ENCODE measurements around the gene CD99L2. TPM values are rescaled to one million over a fixed set of nuclear protein-coding genes. Genes with fewer than 3 reads are reported as not detected.
A peak's percentile ranks its signal among the peaks of the same experiment; 100 is the strongest.

Gene CD99L2
- polyA plus RNA-seq (ENCODE audit: insufficient read length in 10 of 10): 10 to 100 TPM; 33.2 to 46.6 (median 38.5) TPM
- long read RNA-seq, donor 1, partial matches to known transcripts: 0 of 3 reads
- long read RNA-seq, donor 1, other reads (novel, unspliced or antisense): 0 of 3 reads
- long read RNA-seq, donor 2, partial matches to known transcripts: 29 of 33 reads
- long read RNA-seq, donor 2, other reads (novel, unspliced or antisense): 0 of 33 reads
- long read RNA-seq, donor 3: 0 reads
- long read RNA-seq, donor 4, partial matches to known transcripts: 0 of 4 reads
- long read RNA-seq, donor 4, other reads (novel, unspliced or antisense): 0 of 4 reads
- long read RNA-seq, donor 5, partial matches to known transcripts: 0 of 6 reads
- long read RNA-seq, donor 5, other reads (novel, unspliced or antisense): 0 of 6 reads
- long read RNA-seq, donor 6, partial matches to known transcripts: 0 of 2 reads
- long read RNA-seq, donor 6, other reads (novel, unspliced or antisense): 0 of 2 reads
- long read RNA-seq, donor 7, partial matches to known transcripts: 0 of 3 reads
- long read RNA-seq, donor 7, other reads (novel, unspliced or antisense): 0 of 3 reads
- long read RNA-seq, donor 8, partial matches to known transcripts: 0 of 1 reads
- long read RNA-seq, donor 8, other reads (novel, unspliced or antisense): 0 of 1 reads
- long read RNA-seq, donor 9, partial matches to known transcripts: 0 of 1 reads
- long read RNA-seq, donor 9, other reads (novel, unspliced or antisense): 0 of 1 reads

- DNase-seq: peak; percentile 87 to 94 (median 93)
Measured at GRCh38 chrX:150898343-150899190, at the start of gene CD99L2. Gene CD99L2, minus strand, starts transcription at chrX:150898668. Its CDS starts 80 bp downstream, at chrX:150898588.

GRCh38 chrX:150944233-150944632 lies 45.8 kb upstream of the CD99L2 start:
- no peak for DNase-seq

DNA sequence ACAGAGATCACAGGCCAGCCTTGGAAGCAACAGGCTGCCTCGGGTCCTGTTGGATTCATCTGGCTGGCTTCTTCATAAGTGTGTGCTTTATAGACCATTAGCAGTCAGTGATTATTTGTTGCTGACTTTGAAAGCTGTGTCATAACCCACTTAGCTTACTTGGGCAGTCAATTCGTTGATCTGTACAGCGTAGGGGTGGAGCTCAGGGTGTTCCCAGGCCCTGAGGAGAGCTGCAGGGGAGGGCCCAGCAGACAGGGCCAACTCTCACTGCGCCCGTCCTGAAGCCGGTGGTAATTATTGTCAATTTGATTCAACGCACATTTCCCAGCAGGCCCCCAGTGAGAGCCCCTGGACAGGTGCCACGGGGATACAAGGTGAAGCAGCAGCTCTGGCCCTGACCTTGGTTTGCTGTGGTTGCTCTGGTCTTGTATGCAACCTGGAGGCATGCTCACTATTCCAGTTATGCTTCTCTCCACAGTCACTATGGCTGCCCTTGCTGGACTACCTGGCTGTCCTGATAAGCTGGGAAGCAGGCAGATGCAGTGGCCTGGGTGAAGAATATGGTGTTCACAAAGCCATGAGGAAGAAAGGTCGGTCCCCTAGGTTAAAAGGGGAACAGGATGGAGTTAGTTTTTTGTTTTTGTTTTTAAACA lies 44.6 kb upstream of the CD99L2 start:
- DNase-seq: no peak

DNA sequence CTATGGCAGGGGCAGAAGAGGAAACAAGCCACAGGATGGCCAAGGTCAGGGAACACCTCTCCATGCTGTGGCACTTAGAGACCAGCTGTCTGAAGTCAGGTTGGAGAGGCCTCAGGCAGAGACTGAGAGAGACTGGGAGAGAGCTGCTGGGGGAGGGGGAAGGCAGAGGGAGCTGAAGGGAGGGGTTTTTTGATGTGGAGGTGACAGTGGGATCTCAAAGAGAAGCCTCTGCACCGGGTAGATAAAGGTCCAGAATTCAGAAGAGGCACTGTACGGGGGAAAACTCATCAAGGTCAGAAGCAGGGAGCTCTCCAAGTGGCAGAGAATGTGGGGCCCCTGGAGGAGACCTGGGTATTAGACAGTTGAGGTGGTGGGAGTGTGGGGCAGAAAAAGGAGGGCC lies 43.1 kb upstream of the CD99L2 start:
- no peak for DNase-seq

GRCh38 chrX:150940844-150941495 lies 42.5 kb upstream of the CD99L2 start:
- no peak for DNase-seq

DNA sequence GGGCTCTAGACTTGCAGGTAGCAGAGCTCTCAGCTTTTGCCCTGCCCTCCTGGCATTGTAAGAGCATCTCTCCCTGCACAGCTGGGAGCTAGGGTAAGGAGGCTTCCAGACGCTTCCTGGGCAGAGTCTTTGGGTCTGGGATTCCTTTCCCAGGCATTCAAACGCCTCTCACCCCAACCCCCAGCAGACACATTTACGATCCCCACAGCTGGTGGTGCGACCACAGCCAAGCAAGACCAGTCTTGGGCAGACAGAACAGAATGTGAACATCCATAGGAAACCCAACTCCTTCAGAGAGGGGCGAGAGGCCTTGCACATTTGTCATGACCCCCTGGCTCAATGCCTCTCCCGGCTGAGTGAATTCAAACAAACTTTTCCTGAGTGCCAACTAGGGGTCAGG lies 38.1 kb upstream of the CD99L2 start:
- DNase-seq: no peak

- no peak for DNase-seq
Measured at GRCh38 chrX:150935467-150935866, 37.0 kb upstream of the CD99L2 start.

DNA sequence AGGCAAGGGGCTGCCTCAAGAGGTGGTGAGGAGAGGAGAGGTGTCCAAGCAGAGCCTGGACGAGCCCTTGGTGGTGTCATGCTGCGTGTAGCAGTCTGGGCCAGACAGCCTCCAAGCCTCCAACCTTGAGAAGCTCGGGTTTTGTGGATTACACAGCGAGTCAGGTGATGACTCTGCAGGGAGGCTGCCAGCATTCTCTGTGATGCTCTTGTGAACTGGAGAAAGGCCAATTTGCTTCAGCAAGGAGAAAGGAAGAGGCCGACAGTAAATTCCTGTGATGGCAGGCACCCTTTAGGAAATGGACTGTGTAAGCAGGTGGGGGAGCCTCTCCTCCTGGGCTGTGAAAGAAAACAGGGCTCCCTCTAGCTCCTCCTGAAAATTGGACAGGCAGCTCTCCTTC lies 36.0 kb upstream of the CD99L2 start:
- DNase-seq: peak in 1 of 3 donors; percentile 30

DNA sequence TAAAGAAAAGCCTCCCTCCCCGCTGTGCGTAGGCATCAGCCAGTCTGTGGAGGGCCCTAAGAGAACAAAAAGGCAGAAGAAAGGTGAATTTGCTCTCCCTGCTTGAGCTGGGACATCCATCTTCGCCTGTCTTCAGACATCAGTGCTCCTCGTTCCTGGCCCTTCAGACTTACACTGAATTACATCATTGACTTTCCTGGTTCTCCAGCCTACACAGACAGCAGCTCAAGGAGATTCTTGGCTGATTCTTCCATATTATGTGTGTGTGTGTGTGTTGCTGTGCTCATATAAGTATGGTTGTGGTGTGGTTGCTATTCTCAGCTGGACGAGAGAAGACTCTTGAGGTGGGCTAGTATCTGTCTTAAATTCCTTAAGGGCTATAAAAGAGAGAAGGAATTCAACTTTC lies 35.5 kb upstream of the CD99L2 start:
- no peak for DNase-seq

GRCh38 chrX:150929058-150929457 lies 30.6 kb upstream of the CD99L2 start:
- no peak for DNase-seq

- no peak for DNase-seq
Measured at GRCh38 chrX:150926791-150927190, 28.3 kb upstream of the CD99L2 start.

DNA sequence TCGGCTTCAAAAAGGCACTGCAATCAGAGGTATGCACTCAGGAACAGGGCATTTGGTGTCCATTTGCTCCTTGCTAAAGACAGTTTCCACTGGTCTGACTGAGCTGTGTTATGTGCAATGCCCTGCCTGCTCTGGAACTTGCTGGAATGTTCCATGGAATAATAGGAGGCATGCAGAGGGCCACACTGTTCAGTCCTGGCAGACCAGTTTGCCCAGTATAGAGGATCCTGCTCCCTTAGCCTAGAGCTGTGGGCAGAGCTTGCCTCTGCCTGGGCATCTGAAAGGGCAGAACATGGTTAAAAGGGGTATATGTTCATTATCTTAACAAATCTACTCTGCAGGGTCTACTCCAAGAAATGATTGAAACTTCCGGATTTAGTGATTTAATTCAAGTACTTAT lies 27.8 kb upstream of the CD99L2 start:
- no peak for DNase-seq

DNA sequence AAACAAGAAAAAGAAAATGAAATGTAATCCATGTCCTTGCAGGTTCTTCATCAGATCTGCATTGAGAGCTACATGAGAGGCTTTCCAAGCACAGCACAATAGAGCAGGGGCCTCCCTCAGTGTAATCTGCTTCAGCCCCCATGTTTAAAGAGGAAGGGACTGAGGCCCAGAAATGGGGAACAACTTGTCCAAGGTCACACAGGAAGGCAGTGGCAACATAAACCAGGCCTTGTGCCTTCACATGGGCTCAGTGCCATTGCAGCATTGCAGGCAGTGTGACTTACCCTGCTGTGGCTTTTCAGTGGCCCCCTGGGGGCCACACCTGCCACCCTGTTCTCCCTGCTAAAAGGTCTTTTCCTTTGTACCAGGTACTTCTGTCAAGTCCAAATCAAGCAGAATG lies 20.9 kb upstream of the CD99L2 start:
- DNase-seq: no peak

DNA sequence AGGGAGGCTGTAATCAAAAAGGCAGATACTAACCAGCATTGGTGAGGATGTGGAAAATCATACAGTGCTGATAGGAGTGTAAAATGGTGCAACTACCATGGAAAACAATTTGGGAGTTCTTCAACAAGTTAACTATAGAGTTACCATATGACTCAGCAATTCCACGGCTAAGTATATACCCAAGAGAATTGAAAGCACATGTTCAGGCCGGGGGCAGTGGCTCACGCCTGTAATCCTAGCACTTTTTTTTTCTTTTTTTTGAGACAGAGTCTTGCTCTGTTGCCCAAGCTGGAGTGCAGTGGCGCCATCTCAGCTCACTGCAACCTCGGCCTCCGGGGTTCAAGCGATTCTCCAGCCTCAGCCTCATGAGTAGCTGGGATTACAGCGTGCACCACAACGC lies 15.0 kb upstream of the CD99L2 start:
- no peak for DNase-seq

- DNase-seq: no peak
Measured at GRCh38 chrX:150907474-150907873, 9.0 kb upstream of the CD99L2 start.

- no peak for DNase-seq
Measured at GRCh38 chrX:150906694-150907093, 8.2 kb upstream of the CD99L2 start.

DNA sequence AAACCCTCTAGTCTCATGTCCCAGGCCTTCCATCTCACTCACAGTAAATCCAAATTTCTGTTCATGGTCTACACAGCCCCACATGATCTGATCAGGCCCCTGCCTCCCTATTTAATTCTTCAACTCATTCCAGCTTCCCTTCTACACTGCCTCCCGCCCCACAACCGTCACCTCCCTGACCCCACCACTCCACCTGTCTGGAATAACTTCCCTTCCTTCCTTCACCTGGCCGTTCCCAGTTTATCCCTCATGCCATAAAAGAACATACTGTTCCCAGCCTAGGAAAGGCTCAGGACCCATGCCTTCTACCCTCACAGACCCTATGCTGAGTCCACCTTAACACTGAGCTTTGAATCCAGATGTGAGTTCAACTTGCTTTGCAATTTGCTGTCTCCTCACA lies 6.8 kb upstream of the CD99L2 start:
- DNase-seq: no peak

GRCh38 chrX:150903110-150903508 lies 4.6 kb upstream of the CD99L2 start:
- no peak for DNase-seq

DNA sequence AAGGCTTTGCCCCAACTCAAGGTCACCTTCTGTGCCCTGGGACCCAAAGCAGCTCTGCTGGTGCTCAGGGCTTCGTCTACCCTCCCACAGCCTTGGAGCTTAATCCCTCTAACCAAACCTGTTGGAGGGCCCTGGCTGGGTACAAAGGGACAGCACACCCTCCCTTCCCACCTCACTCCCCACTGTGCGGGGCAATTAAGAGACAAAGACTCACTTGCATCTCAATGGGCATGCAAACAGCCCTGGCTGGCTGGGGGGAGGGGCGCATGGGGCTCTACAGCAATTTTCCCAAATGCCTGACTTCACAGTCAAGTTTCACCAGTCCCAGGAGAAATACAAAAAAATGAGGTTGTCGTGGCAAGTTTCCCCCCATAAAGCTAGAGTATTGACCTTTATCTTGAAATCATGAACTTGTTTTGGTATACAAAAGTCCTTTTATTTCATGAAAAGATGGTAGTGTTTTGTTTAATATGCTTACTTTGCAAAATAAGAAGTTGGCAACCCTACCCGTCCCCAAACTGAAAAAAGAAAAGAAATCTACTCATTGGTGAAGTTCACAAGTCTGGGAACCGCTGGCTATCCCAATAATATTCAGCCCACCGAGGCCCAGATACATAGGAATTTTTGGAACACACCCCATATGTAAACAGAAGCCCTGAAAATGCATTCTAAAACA lies 4.1 kb upstream of the CD99L2 start:
- no peak for DNase-seq

GRCh38 chrX:150899191-150899757 lies 806 bp upstream of the CD99L2 start:
- DNase-seq: peak in 2 of 3 donors; percentile 18 to 51
